AG04450 (cell line): ENCODE measurements around the gene CHIC2. TPM values are rescaled to one million over a fixed set of nuclear protein-coding genes. Genes with fewer than 3 reads are reported as not detected.

ENCODE experiments used
- CTCF ChIA-PET: fragments of 300-600, 350-600 bp; formaldehyde crosslinking; extraction: SDS; loops from one replicate; lab custom pipeline; 2022; ENCODE audit warnings: antibody characterized with exemption, inconsistent platforms; lab: Charles Lee
- POLR2A ChIA-PET: fragments of 350-600 bp; formaldehyde crosslinking; extraction: SDS; loops from one replicate; lab custom pipeline; 2021; ENCODE audit warnings: antibody characterized with exemption, inconsistent platforms; lab: Yijun Ruan, JAX
- DNase-seq: peaks from one replicate; pipeline ENCODE4 v3.0.0-alpha.2; 2011; ENCODE audit warnings: low read depth, low spot score
- H3K27ac ChIP-seq: one replicate; pipeline ENCODE4 v1.5.1; 2012; ENCODE audit warnings: low read depth, low read length, control low read depth
- H3K27me3 ChIP-seq: one replicate; pipeline ENCODE4 v1.6.0; 2012; ENCODE audit warnings: low read length; ENCODE audit not compliant: control insufficient read depth, insufficient read depth
- H3K4me3 ChIP-seq: 2 replicates; pipeline ENCODE4 v1.5.1; 2011; ENCODE audit warnings: mild to moderate bottlenecking, low read depth, low read length, control low read depth
- H3K9me3 ChIP-seq: 2 replicates; pipeline ENCODE4 v1.5.1; 2012; ENCODE audit warnings: low read length; ENCODE audit not compliant: control insufficient read depth, insufficient read depth
- polyA plus RNA-seq: library from polyadenylated mRNA; depleted of rRNA; stranded (reverse); fragments of >200 nt; gene quantifications from 2 replicates; pipeline ENCODE4 v1.2.3, GENCODE V29; 2011
- TF ChIP-seq, protein P1 (sequence below): IDR thresholded peaks from 2 replicates; pipeline ENCODE4 v1.5.1; 2011; ENCODE audit warnings: low read depth, low read length, control low read depth, inconsistent platforms

CHIC2 gene
- polyA plus RNA-seq, 1 experiment, result 32.6 TPM

DNA sequence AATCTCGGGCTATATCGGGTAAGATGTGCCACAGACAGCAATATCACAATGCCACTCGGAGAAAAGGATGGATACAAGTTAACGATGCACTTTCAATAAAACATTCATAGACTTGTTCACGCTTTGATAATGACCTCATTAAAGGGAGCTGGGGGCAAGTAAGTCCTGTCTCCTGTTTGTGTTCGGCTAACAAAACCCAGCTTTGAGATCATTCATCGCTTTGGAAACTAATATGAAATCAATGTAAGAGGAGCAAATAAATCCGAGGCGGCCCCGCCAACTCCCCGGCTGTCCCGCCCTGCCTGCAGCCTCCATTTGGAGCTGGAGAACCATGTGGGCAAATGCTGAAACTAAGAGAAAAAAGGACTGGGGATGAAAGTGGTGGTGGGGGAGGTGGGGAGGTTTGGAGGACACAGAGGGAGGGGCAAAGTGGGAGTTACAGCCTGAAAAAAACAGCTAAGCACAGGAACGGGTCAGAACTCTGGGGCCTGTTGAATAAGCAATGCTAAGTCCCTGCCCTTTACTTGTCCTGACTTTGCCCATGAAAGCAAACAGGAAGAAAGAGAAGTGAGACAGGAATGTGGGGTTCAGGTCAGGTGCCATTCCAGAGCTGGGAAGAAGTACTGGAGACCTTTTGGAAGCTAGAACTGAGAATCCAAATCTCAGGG, 32.0 kb upstream of the CHIC2 start:
- no peak for DNase-seq
- Histone ChIP-seq H3K4me3 (no peak overlapping the region), H3K9me3 (no peaks in the 10 kb centered on the region; the same call in 1 of the 2 replicates), H3K27ac (no peak overlapping the region), H3K27me3 (peaks cover 43% of the 10 kb centered on the region)
- TF ChIP-seq, protein P1, sequence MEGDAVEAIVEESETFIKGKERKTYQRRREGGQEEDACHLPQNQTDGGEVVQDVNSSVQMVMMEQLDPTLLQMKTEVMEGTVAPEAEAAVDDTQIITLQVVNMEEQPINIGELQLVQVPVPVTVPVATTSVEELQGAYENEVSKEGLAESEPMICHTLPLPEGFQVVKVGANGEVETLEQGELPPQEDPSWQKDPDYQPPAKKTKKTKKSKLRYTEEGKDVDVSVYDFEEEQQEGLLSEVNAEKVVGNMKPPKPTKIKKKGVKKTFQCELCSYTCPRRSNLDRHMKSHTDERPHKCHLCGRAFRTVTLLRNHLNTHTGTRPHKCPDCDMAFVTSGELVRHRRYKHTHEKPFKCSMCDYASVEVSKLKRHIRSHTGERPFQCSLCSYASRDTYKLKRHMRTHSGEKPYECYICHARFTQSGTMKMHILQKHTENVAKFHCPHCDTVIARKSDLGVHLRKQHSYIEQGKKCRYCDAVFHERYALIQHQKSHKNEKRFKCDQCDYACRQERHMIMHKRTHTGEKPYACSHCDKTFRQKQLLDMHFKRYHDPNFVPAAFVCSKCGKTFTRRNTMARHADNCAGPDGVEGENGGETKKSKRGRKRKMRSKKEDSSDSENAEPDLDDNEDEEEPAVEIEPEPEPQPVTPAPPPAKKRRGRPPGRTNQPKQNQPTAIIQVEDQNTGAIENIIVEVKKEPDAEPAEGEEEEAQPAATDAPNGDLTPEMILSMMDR, result no peak
- CTCF ChIA-PET, result interaction anchor here (0.5 to 1.1 kb wide), 3 partner anchors 37 to 138 kb away, joined by 3 read pairs; no protein-coding TSS in a partner anchor
- POLR2A ChIA-PET, result interaction anchor here (0.6 kb wide), 1 partner anchor 20 kb away, joined by 4 read pairs; no protein-coding TSS in a partner anchor

DNA sequence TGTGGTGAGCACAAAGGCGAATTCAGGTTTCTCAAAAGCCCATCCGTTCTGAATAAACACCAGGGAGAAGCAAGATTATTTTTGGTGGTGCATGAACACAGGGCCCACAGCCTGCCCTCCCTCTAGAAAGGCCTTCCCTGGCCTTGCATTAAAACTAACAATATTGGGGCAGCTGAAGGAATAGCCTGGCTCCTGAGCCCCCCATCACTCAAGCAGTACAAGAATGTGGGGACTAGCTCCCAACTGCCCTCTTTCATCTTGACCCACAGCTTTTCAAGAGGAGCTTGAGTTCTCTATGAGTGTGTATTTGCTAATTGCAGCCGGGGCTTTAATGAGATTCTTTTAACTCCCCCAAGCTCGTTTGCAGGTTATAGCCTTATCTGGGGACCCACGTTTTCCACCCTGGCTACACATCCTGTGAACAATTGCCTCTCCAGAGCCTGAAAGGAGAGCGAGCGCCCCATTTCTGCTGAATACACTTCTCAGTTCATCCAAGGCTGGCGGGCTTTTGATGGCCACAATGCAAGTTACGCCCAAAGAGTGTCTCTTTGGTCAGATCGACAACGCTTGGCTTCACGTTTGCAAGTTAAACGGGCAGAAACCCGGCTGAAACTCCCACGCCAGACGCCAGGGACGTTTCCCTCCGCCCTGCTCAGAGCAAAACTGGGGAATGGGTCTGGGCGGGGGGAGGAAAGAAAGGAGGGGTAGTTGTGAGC, 30.9 kb upstream of the CHIC2 start:
- Histone ChIP-seq H3K9me3 (no peaks in the 10 kb centered on the region; the same call in 1 of the 2 replicates), H3K27me3 (peaks cover 34% of the 10 kb centered on the region), H3K27ac (no peak overlapping the region), H3K4me3 (no peak overlapping the region)
- POLR2A ChIA-PET, result no interaction called here
- TF ChIP-seq, protein P1, result no peak
- DNase-seq, result no peak
- CTCF ChIA-PET, result no interaction called here

DNA sequence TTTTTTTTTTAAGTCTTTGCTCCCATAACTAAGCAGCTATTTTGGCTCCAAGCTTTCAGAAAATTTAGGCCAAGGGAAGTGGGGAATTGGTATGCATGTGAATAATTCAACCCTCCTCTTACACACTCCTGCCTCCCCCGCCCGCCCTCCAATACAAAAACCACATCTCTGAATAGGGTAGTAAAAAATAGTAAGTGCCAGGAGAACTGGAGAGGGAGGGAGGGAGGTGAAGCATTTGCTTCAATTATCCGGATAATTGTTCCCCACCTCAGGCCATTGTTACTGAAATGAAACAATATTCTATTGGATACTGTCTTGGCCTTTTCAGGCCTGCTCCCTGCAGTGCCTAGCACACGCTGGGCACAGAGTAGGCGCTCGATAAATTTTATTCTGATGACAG, 30.0 kb upstream of the CHIC2 start:
- no peak for DNase-seq
- ChIA-PET POLR2A (no interaction called here), CTCF (no interaction called here)
- Histone ChIP-seq H3K4me3 (no peak overlapping the region), H3K27ac (no peak overlapping the region), H3K9me3 (no peaks in the 10 kb centered on the region), H3K27me3 (peaks cover 27% of the 10 kb centered on the region)
- TF ChIP-seq, protein P1, result no peak

DNA sequence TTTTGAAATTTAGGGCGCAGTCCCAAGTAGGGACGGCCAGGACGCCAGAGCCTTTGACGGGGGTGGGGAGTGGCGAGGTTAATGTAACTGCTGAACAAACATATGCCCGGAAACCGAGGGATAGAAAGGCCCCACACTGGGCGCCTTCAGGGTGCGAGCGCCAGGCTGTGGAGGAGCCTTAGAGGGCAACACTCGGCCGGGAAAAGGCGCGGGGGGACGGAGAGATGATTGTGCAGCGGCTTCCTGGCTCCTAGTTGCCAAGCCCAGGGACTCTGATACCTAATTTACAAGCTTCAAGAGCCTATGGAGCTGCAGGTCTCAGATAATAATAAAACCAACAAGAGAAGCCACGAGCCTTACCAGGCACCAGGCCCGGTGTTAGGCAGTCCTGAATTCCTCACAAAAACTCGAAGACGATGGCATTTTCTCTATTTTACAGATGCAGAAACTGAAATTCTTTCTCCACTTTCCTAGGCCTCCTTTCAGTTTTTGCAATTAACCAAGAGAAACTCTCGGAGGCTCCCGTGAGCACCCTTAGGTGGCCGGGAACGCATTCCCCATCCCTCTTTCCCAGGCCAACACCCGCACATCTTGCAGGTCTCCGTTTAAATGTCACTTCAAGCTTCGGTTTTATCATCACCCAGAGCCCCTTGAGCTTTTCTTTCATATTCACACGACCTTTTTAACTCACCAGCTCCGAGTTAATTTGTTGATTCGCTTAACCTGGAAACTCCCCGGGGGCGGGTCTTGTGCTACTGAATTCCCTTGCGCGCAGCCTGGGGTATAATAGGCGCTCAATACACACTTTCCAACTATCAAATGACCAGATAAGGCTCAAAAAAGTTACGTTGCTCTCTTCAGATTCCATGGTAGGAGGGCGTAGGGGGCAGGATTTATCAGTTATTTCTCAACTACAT, 29.2 kb upstream of the CHIC2 start:
- DNase-seq, result no peak
- Histone ChIP-seq H3K4me3 (no peak overlapping the region), H3K27me3 (peaks cover 18% of the 10 kb centered on the region), H3K27ac (no peak overlapping the region), H3K9me3 (no peaks in the 10 kb centered on the region)
- ChIA-PET POLR2A (no interaction called here), CTCF (interaction anchor here (0.8 kb wide), 1 partner anchor 140 kb away, joined by 3 read pairs; no protein-coding TSS in a partner anchor)
- TF ChIP-seq, protein P1, result no peak
